ENCODE measurements around the gene OVCA2. TPM values are rescaled to one million over a fixed set of nuclear protein-coding genes. Genes with fewer than 3 reads are reported as not detected.

Gene OVCA2
- total and polyA plus RNA-seq, 2 donors from 2014 or later: 22.9 to 63.6 TPM

GRCh38 chr17:2071024-2071385 is 29.2 kb downstream of the OVCA2 start:
- H3K9ac ChIP-seq (ENCODE audit: low read length in 3 of 3): peak overlapping the region in 1 of 3 donors; percentile 23
- no peak for DNase-seq

DNA sequence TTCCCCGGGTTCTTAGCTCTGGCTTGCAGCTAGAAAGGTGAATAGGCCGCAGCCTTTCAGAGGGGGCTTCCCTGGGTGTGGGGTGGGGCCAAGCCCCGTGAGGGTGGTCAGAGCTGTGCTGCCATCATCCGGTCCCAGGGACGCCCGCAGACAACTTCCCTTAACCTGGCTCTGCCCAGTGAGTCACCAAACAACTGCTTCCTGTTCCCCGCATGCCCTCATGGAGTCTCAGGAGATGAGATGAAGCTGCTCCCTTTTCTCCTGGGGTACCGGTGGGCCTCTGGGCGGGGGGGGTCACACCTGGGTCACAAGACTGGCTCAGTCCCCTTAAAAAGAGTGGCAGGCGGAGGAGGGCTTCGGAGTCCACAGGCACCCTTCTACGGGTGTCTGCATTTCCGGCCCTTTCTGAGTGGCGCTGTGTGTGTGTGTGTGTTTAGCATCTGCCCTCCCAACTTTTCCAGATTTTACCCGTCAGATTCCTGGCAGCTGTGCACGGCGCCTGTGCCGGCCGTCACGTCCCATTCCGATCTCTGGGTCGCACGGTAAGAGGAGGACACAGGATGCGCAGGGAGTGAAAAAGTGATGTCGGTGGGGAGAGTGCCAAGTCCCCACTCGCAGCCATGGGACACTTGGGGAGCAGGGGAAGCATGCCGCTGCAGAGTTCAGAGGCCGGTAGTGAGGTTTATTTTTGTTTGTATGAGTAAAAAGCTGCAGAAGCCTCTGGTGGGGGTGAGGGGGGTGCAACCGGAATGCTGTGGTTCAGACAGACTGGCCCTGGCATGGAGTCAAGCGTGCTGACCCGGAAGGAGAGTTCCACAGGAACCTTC is 29.8 kb downstream of the OVCA2 start:
- TF ChIP-seq CTCF (IDR thresholded peaks at IDR 0.05; ENCODE audit: borderline replicate concordance, extremely low read depth, insufficient read depth): no peak
- H3K36me3 ChIP-seq (ENCODE audit: control insufficient read depth in 2 of 3, insufficient read depth in 3 of 3, low read length in 3 of 3): no peaks in the 10 kb centered on the region
- H3K4me1 ChIP-seq (ENCODE audit: control insufficient read depth in 2 of 3, insufficient read depth in 2 of 3, low read depth in 1 of 3, low read length in 3 of 3): peaks cover 0 to 18% (median 4%) of the 10 kb centered on the region in 3 donors
- intact Hi-C loops (cut with DNase I): no loop called here
- H3K9ac ChIP-seq (ENCODE audit: low read length in 3 of 3): peak overlapping the region in 1 of 3 donors; percentile 23
- DNase-seq (peak in 4 of 5 donors; percentile 65 to 90 (median 78)), FAIRE-seq (no peak)
- H3K27me3 ChIP-seq (ENCODE audit: control insufficient read depth, insufficient read depth, low read length): no peaks in the 10 kb centered on the region
- H3K4me3 ChIP-seq (ENCODE audit: low read length in 3 of 3): no peak overlapping the region
- no peaks in the 10 kb centered on the region for H3K9me3 ChIP-seq (ENCODE audit: control insufficient read depth in 2 of 3, insufficient read depth in 1 of 3, low read length in 3 of 3)
- H3K27ac ChIP-seq (ENCODE audit: low read depth in 2 of 2, low read length in 2 of 2): peak overlapping the region; percentile 83 to 90

More at GRCh38 chr17:2071024-2071385, 29.2 kb downstream of the OVCA2 start:
- H3K9me3 ChIP-seq (ENCODE audit: control insufficient read depth in 2 of 3, insufficient read depth in 1 of 3, low read length in 3 of 3): no peaks in the 10 kb centered on the region
- peaks cover 0 to 3% (median 0%) of the 10 kb centered on the region in 3 donors for H3K36me3 ChIP-seq (ENCODE audit: control insufficient read depth in 2 of 3, insufficient read depth in 3 of 3, low read length in 3 of 3)
- H3K4me3 ChIP-seq (ENCODE audit: low read length in 3 of 3): no peak overlapping the region
- intact Hi-C loops (cut with DNase I): no loop called here
- peak overlapping the region; percentile 83 to 90 for H3K27ac ChIP-seq (ENCODE audit: low read depth in 2 of 2, low read length in 2 of 2)
- peaks cover 0 to 18% (median 7%) of the 10 kb centered on the region in 3 donors for H3K4me1 ChIP-seq (ENCODE audit: control insufficient read depth in 2 of 3, insufficient read depth in 2 of 3, low read depth in 1 of 3, low read length in 3 of 3)
- TF ChIP-seq CTCF (IDR thresholded peaks at IDR 0.05; ENCODE audit: borderline replicate concordance, extremely low read depth, insufficient read depth): no peak
- no peaks in the 10 kb centered on the region for H3K27me3 ChIP-seq (ENCODE audit: control insufficient read depth, insufficient read depth, low read length)
- no peak for FAIRE-seq

GRCh38 chr17:2074919-2075318 is 33.1 kb downstream of the OVCA2 start:
- Histone ChIP-seq H3K4me1 (ENCODE audit: control insufficient read depth in 2 of 3, insufficient read depth in 2 of 3, low read depth in 1 of 3, low read length in 3 of 3) (peaks cover 0 to 9% (median 2%) of the 10 kb centered on the region in 3 donors), H3K36me3 (ENCODE audit: control insufficient read depth in 2 of 3, insufficient read depth in 3 of 3, low read length in 3 of 3) (peaks cover 0 to 8% (median 8%) of the 10 kb centered on the region in 3 donors), H3K27ac (ENCODE audit: low read depth in 2 of 2, low read length in 2 of 2) (peak overlapping the region; percentile 57 to 63), H3K9me3 (ENCODE audit: control insufficient read depth in 2 of 3, insufficient read depth in 1 of 3, low read length in 3 of 3) (no peaks in the 10 kb centered on the region), H3K27me3 (ENCODE audit: control insufficient read depth, insufficient read depth, low read length) (no peaks in the 10 kb centered on the region), H3K4me3 (ENCODE audit: low read length in 3 of 3) (no peak overlapping the region), H3K9ac (ENCODE audit: low read length in 3 of 3) (no peak overlapping the region)
- TF ChIP-seq CTCF (IDR thresholded peaks at IDR 0.05; ENCODE audit: borderline replicate concordance, extremely low read depth, insufficient read depth): no peak
- FAIRE-seq: no peak
- peak in 1 of 5 donors; percentile 6 for DNase-seq
- intact Hi-C loops (cut with DNase I): no loop called here
